Thymus (tissue), 11 donors: ENCODE data around the gene MCF2L. TPM values are rescaled to one million over a fixed set of nuclear protein-coding genes. Genes with fewer than 3 reads are reported as not detected.

ENCODE experiments used
- DNase-seq, 9 donors: peaks; one replicate each; pipeline ENCODE4 v3.0.0-alpha.2; 2013; ENCODE audit warnings: low spot score in 9 of 9, low read depth in 6 of 9, missing footprints in 1 of 9
- H3K27ac ChIP-seq, 2 donors: one replicate each; pipeline ENCODE4 v1.5.1; 2013; ENCODE audit warnings: control low read depth in 1 of 2, low read depth in 1 of 2, low read length in 1 of 2, mild to moderate bottlenecking in 1 of 2, moderate library complexity in 1 of 2
- H3K27me3 ChIP-seq, 2 donors: one replicate each; pipeline ENCODE4 v1.5.1; 2013; ENCODE audit warnings: low read length in 1 of 2; ENCODE audit not compliant: control insufficient read depth in 2 of 2, insufficient read depth in 1 of 2
- H3K36me3 ChIP-seq, 2 donors: one replicate each; pipeline ENCODE4 v1.5.1; 2013; ENCODE audit warnings: low read length in 1 of 2, mild to moderate bottlenecking in 1 of 2, moderate library complexity in 1 of 2; ENCODE audit not compliant: control insufficient read depth in 2 of 2, insufficient read depth in 2 of 2
- H3K4me1 ChIP-seq, 2 donors: one replicate each; pipeline ENCODE4 v1.5.1; 2013; ENCODE audit warnings: low read length in 2 of 2; ENCODE audit not compliant: control insufficient read depth in 2 of 2, insufficient read depth in 2 of 2
- H3K4me3 ChIP-seq, 2 donors: one replicate each; pipeline ENCODE4 v1.5.1; 2013; ENCODE audit warnings: low read length in 2 of 2, control low read depth in 1 of 2, mild to moderate bottlenecking in 1 of 2
- H3K9me3 ChIP-seq, 2 donors: one replicate each; pipeline ENCODE4 v1.5.1; 2013; ENCODE audit warnings: low read length in 1 of 2, mild to moderate bottlenecking in 1 of 2; ENCODE audit not compliant: control insufficient read depth in 2 of 2, insufficient read depth in 1 of 2
- WGBS: extraction: QIAGEN DNeasy Blood & Tissue Kit; methylation state at CpG from one replicate; pipeline ENCODE4 v1.1.7; 2013; 5-methylcytosine and 5-hydroxymethylcytosine counted together
- polyA plus RNA-seq: library from polyadenylated mRNA; stranded (reverse); fragments of 200-250 nt; gene quantifications from one replicate; pipeline ENCODE4 v1.2.3, GENCODE V29; 2013
- total RNA-seq: library from RNA; stranded (reverse); fragments of 120-200 nt; gene quantifications from one replicate; pipeline ENCODE4 v1.2.4, GENCODE V29; 2013
- donor health status: healthy.

MCF2L gene
- total and polyA plus RNA-seq, 2 donors = 13.0 to 28.6 TPM

GRCh38 chr13:113129480-113129879 lies 160.5 kb downstream of the MCF2L start:
- H3K36me3 ChIP-seq = no peaks in the 10 kb centered on the region
- no peak for DNase-seq
- no peak overlapping the region for H3K27ac ChIP-seq
- H3K27me3 ChIP-seq = peaks cover 9 to 41% of the 10 kb centered on the region in 2 donors
- peak overlapping the region in 1 of 2 donors; percentile 30 for H3K4me3 ChIP-seq
- peaks cover 2 to 12% of the 10 kb centered on the region in 2 donors for H3K9me3 ChIP-seq
- 70% methylated on average over 27 of the region's 27 CpGs for WGBS
- peaks cover 0 to 4% of the 10 kb centered on the region in 2 donors for H3K4me1 ChIP-seq

DNA sequence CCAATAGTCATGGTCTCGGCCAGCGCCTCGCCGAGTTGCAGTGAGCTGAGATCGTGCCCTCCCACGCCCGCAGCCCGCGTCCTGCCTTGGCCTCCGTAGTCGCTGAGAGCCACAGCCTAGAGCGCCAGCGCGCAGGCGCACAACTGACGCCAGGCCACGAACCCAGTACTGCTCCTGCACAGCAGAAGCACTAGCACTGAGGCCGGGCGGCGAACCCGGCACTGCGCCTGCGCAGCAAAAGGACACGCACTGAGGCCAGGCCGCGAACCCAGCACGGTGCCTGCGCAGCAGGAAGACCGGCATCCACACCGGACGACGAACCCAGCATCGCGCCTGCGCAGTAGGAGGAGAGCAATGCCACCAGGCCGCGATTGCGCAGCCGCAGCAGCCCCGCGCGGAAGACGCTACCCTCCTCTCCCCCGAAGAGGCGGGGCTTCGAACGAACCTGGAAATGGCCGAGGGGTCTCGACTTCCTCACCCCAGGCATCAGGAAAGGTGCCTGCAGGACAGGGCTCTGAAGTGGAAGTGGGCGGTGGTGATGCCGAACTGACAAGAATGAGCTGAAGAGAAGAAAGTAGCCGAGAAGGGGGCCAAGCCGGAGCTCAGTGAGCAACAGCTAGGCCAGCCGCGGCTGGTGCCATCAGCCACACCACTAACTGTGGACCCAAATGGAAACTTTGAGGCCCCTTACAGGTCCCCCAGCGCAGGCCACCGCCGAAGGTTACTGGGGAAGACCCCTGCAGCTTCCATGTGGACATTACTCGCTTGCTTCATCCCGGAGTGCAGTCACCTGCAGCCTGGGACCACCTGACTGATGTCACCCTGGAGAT lies 161.1 kb downstream of the MCF2L start:
- Histone ChIP-seq H3K36me3 (no peaks in the 10 kb centered on the region), H3K4me1 (peaks cover 0 to 4% of the 10 kb centered on the region in 2 donors), H3K9me3 (peaks cover 2 to 12% of the 10 kb centered on the region in 2 donors), H3K4me3 (peak overlapping the region in 1 of 2 donors; percentile 30), H3K27ac (no peak overlapping the region), H3K27me3 (peaks cover 9 to 41% of the 10 kb centered on the region in 2 donors)
- 48% methylated on average over 60 of the region's 60 CpGs for WGBS
- DNase-seq = peak in 2 of 9 donors; percentile 24 to 31

GRCh38 chr13:113135281-113135760 lies 166.3 kb downstream of the MCF2L start:
- peaks cover 0 to under 1% of the 10 kb centered on the region in 2 donors for H3K9me3 ChIP-seq
- no peak overlapping the region for H3K4me3 ChIP-seq
- H3K4me1 ChIP-seq = no peaks in the 10 kb centered on the region
- H3K36me3 ChIP-seq = no peaks in the 10 kb centered on the region
- no peak for DNase-seq
- 96% methylated on average over 2 of the region's 2 CpGs for WGBS
- peaks cover 2 to 21% of the 10 kb centered on the region in 2 donors for H3K27me3 ChIP-seq
- no peak overlapping the region for H3K27ac ChIP-seq

- H3K27me3 ChIP-seq = peaks cover 0 to 10% of the 10 kb centered on the region in 2 donors
- WGBS = 91% methylated on average over 11 of the region's 11 CpGs
- no peaks in the 10 kb centered on the region for H3K36me3 ChIP-seq
- no peak for DNase-seq
- no peak overlapping the region for H3K4me3 ChIP-seq
- no peak overlapping the region for H3K27ac ChIP-seq
- H3K4me1 ChIP-seq = no peaks in the 10 kb centered on the region
- no peaks in the 10 kb centered on the region for H3K9me3 ChIP-seq
These were observed 168.8 kb downstream of the MCF2L start for GRCh38 chr13:113137691-113138298.

- Histone ChIP-seq H3K27me3 (peaks cover 0 to 10% of the 10 kb centered on the region in 2 donors), H3K4me1 (no peaks in the 10 kb centered on the region), H3K9me3 (no peaks in the 10 kb centered on the region), H3K4me3 (no peak overlapping the region), H3K36me3 (no peaks in the 10 kb centered on the region), H3K27ac (no peak overlapping the region)
- DNase-seq = no peak
- WGBS = 92% methylated on average over 16 of the region's 16 CpGs
These were observed 170.0 kb downstream of the MCF2L start for GRCh38 chr13:113138792-113139551.

GRCh38 chr13:113139577-113139976 lies 170.6 kb downstream of the MCF2L start:
- Histone ChIP-seq H3K27ac (no peak overlapping the region), H3K36me3 (no peaks in the 10 kb centered on the region), H3K9me3 (no peaks in the 10 kb centered on the region), H3K4me3 (no peak overlapping the region), H3K4me1 (no peaks in the 10 kb centered on the region), H3K27me3 (peaks cover 0 to 10% of the 10 kb centered on the region in 2 donors)
- 92% methylated on average over 5 of the region's 5 CpGs for WGBS
- DNase-seq = no peak

GRCh38 chr13:113140677-113141600 lies 171.9 kb downstream of the MCF2L start:
- Histone ChIP-seq H3K36me3 (no peaks in the 10 kb centered on the region), H3K27me3 (peaks cover 0 to 10% of the 10 kb centered on the region in 2 donors), H3K27ac (no peak overlapping the region), H3K4me3 (no peak overlapping the region), H3K9me3 (no peaks in the 10 kb centered on the region), H3K4me1 (no peaks in the 10 kb centered on the region)
- DNase-seq = no peak
- WGBS = 96% methylated on average over 26 of the region's 26 CpGs

- Histone ChIP-seq H3K4me3 (no peak overlapping the region), H3K36me3 (no peaks in the 10 kb centered on the region), H3K27ac (no peak overlapping the region), H3K9me3 (no peaks in the 10 kb centered on the region), H3K4me1 (no peaks in the 10 kb centered on the region), H3K27me3 (peaks cover 0 to 11% of the 10 kb centered on the region in 2 donors)
- WGBS = 97% methylated on average over 18 of the region's 18 CpGs
- no peak for DNase-seq
These were observed 172.6 kb downstream of the MCF2L start for GRCh38 chr13:113141601-113141970.
